Urothelium cell line (cell line): ENCODE measurements around the gene MAPK8.
"Not testable (repeated sequence)": the region's sequence is repeated elsewhere in the genome, so short reads cannot be mapped to it uniquely, and the experiment has no call there.

Experiments used
- DNase-seq: peaks from one replicate; pipeline ENCODE4 v3.0.0; 2011; ENCODE audit warnings: low spot score, mixed read lengths
- FAIRE-seq: peaks from 2 replicates; lab custom pipeline; 2011; peaks lifted over from hg19 to GRCh38; lab: Jason Lieb, UNC

MAPK8 gene

GRCh38 chr10:48411510-48411909 is 105.0 kb downstream of the MAPK8 start:
- FAIRE-seq: no peak
- no peak for DNase-seq

- DNase-seq (no peak), FAIRE-seq (no peak)
Measured at GRCh38 chr10:48412081-48412480, 105.6 kb downstream of the MAPK8 start.

GRCh38 chr10:48412933-48413332 is 106.5 kb downstream of the MAPK8 start:
- DNase-seq (no peak), FAIRE-seq (no peak)

DNA sequence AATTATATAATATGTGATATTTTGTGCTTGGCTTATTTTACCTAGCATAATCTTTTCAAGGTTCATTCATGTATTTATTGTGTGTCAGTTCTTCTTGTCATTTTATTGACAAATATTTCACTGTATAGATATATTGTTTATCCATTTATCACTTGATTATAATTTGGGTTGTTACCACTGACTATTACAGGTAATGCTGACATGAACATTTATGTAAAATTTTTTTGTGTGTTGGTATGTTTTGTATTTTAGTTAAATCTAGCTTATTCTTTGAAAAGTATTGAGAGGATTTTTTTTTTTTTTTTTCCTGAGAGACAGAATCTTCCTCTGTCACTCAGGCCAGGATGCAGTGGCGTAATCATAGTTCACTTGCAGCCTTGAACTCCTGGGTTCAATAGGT is 107.7 kb downstream of the MAPK8 start:
- FAIRE-seq: no peak
- no peak for DNase-seq

DNA sequence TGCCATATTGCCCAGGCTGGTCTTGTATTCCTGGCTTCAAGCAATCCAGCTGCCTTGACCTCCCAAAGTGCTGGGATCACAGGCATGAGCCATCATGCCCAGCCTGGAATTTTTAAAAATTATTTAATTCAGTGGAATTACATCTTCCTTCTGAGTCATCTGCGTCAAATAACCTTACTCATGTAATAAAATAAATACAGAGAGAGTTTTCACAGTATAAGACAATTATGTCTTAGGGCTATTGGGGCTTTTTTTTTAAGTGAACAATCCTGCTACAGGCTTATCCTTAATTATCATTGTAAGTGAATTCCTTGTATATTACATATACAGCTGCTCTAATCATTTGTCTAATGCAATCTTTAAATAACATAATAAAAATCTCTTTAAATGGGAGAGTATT is 108.3 kb downstream of the MAPK8 start:
- DNase-seq (no peak), FAIRE-seq (no peak)

DNA sequence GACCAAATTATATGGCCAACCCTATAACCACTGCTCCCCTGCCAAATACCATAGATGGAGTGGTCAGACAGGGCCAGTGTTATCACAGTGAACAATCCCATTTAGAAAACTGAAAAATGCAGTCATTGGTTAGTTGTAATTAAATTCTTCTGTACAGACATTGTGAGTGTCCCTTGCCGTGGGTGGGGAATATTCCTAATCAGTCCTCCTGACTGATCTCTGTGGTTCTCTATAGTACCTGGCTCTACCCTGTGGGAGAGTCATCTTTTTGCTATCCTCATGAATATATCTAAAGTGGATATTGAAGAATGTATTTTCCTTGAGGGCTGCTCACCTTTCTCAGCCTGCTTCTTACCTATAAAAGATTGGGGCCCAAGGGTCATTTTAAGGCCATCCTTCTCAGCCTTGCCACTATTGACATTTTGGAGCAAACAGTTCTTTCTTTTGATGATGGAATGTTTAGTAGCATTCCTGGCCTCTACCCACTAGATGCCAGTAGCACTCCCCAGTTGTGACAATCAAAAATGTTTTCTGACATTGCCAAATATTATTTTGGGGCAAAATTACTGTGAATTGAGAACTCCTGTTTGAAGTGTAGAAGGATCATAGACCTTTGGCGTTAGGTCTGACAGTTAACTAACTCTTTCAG is 110.2 kb downstream of the MAPK8 start:
- DNase-seq (no peak), FAIRE-seq (no peak)

DNA sequence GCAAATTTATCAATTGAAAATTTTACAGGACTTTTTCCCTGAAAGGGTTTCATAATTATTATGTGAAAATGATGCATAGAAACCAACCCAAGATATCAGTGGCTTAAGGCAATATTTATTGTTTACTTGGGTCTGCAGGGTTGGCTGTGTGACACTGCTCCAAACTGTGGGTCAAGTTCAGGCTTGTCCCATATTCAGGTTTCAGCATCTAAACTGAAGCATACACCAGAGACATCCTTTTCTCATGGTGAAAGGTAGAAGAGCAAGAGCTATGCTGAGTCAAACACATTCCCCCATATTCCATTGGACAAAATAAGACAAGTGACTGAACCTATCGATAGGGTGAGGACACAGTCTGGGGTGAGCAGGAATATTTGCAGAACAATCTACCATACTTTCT is 110.9 kb downstream of the MAPK8 start:
- FAIRE-seq (no peak), DNase-seq (no peak)

DNA sequence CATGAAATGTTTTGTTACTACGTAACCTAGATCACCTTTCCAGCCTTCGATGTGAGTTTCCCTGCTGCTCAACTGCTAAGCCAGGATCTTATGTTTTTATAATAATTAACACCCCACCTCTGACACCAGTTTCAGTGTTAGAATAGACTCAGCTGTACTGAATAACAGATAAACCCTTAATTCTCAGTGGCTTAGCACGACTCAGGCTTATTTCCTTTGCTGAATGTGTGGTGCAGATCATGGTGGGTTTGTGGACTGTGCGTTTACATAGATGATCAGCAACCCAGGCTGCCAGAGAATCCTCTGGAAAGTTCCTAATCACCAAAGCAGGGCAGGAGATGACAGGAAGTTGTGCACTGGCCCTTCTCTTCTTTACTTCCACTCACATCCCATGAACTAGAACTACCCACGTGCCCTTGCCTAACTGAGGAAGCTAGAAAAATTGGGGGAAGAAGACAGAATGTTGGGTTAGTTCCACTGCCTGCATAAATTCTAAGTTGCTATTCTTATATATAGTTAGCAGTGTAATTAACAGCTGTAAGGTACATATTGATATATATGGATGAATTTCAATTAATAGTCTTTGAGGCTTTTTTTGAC is 111.8 kb downstream of the MAPK8 start:
- no peak for FAIRE-seq
- no peak for DNase-seq

GRCh38 chr10:48419714-48420113 is 113.2 kb downstream of the MAPK8 start:
- FAIRE-seq (no peak), DNase-seq (no peak)

DNA sequence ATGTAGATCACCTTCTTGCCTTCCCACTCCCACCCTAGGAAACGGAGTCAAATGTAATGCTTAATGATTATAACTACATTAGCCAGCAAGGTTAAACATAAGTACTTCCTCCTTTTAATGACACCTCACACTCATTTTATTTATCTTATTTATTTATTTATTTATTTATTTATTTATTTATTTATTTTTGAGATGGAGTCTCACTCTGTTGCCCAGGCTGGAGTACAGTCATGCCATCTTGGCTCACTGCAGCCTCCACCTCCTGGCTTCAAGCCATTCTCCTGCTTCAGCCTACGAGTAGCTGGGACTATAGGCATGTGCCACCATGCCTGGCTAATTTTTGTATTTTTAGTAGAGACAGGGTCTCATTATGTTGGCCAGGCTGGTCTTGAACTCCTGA is 115.4 kb downstream of the MAPK8 start:
- FAIRE-seq: not testable (repeated sequence)

DNA sequence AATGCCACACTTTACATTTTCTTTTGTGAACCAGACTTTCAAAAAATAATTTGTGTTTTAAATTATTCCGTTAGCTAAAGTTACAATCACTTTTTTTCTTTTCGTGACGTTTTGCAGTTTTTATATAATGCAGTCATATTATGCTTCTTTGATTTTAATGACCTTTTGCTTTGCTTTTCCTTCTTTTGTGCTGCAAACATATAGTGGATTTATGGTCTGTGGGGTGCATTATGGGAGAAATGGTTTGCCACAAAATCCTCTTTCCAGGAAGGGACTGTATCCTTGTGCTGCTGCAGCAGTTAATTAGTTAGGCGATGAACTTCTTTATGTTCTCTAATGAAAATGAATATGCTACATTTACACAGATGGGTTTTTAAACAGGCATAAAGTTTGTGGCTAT is 117.4 kb downstream of the MAPK8 start:
- DNase-seq (no peak), FAIRE-seq (no peak)

More for the DNA sequence above, 115.4 kb downstream of the MAPK8 start:
- DNase-seq: not testable (repeated sequence)

DNA sequence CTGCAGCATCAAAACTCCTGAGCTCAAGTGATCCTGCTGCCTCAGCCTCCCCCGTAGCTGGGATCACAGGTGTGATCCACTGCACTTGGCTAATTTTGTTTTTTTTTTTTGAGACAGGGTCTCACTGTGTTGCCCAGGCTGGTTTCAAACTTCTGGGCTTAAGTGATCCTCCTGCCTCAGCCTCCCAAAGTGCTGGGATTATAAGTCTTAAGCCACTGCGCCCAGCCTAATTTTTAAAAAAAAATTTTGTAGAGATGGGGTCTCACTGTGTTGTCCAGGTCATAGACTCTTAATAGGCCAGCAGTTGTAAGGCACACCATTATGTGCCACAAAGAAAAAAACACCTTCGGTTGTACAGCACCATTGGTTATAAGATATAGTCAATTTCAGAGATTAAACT is 122.4 kb downstream of the MAPK8 start:
- FAIRE-seq (no peak), DNase-seq (no peak)

- DNase-seq: no peak
Measured at GRCh38 chr10:48429309-48429708, 122.8 kb downstream of the MAPK8 start.

DNA sequence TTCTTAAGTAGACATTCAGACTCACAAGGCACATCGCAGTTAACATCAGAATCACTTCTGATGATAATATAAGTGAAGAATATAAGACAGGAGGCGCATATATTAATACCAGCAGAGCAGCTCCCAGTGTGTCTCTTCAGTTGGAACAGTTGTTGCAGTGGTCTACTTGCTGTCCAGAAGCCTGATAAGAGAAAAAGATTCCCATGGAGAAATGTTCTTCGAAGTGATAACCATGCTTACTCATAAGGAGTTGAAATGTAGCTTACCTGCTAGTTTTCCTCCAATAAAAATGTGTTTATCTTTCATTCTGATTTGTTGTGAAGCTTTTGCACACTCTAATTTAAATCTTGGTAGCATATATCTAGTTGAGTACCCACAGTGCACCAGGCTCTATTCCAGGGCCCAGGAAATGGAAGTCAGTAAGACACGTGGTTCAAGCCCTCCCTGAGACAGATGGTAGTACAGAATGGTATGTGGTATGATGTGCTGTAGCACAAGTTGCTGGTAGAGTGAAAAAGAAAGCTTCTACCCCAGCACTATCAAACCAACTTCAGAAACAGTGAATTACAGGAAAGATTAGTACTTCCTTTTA is 124.0 kb downstream of the MAPK8 start:
- peak; percentile 56 for FAIRE-seq
- DNase-seq: no peak

More at GRCh38 chr10:48429309-48429708, 122.8 kb downstream of the MAPK8 start:
- FAIRE-seq: no peak

GRCh38 chr10:48431871-48432270 is 125.4 kb downstream of the MAPK8 start:
- FAIRE-seq (no peak), DNase-seq (no peak)

GRCh38 chr10:48437546-48437945 is 131.1 kb downstream of the MAPK8 start:
- FAIRE-seq (no peak), DNase-seq (no peak)

DNA sequence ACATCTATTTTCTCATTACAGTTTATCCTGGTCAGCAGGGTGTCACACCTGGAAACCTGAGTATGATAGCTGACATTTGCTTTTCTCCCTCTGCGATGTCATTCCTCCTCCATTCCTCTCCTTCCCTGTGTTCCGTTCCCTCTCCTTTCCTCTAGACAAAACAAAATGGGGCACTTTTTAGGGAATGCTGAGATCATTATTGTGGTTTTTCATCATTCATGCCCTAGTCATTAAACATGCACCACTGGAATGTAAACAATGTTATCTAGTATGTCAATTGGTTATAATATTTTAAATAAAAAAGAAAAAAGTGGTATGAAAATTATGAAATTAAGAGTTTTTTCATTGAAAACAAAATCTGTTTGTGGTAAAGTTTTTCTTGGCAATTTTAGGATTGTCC is 132.6 kb downstream of the MAPK8 start:
- FAIRE-seq (peak; percentile 32), DNase-seq (peak; percentile 60)

GRCh38 chr10:48439581-48440041 is 133.1 kb downstream of the MAPK8 start:
- no peak for FAIRE-seq
- no peak for DNase-seq

DNA sequence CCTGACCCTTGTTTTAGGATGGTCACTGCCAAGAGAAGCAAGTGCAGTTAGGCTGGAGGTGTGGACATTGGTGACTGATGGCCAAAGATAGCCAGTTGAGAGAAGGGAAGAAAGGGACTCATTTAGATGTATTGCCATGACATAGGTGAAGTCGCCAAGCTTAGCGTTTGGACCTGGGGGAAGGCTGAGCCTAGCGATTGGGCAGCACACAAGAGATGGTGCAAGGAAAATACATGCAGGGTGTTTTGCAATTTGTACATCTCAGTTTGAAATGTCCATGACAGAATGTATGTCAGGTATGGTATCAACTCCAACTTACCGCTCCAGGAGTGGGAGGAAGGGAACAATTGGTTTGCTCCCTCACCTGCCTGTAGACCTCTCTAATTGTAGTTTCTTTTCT is 134.3 kb downstream of the MAPK8 start:
- DNase-seq (no peak), FAIRE-seq (no peak)

DNA sequence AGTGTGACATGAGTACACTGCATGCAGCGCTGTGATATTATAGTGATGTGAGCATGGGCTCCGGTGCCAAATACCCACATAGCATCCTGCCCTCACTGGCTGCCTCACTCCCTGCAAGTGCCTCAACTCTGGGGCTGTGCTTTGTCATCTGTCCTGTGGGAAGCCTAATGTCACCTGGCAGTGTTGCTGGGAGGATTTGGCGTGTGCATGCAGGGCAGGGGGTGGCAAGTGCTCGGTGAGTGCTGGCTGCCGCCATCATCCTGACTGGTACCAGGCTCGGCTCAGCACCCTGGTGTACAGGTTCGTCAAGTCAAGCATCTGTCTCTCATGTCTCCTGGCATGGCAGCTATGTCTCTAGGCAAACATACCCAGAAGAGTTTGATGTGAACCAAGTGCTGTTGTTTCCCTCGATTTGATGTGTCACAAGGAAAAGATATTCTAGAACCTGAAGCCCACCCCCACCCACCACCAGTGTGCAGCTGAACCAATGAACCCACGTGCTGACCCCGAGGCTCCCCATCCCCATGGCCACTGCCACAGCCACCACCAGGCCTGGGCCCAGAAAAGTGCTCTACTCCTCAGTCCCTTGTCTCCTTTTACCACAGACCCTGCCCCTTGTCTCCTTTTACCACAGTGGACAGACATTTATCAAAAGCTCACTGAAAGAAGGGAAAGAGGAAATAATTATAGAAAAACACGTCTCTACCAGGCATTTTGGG is 135.8 kb downstream of the MAPK8 start:
- no peak for DNase-seq
- FAIRE-seq: no peak

GRCh38 chr10:48442809-48443177 is 136.3 kb downstream of the MAPK8 start:
- no peak for DNase-seq
- no peak for FAIRE-seq

GRCh38 chr10:48444266-48444665 is 137.8 kb downstream of the MAPK8 start:
- no peak for DNase-seq
- FAIRE-seq: no peak
